Liver (tissue), 9 donors: ENCODE measurements around the gene ZNF80. TPM values are rescaled to one million over a fixed set of nuclear protein-coding genes. Genes with fewer than 3 reads are reported as not detected.

Experiments used
- DNase-seq: peaks from one replicate; pipeline ENCODE4 v3.0.0-alpha.2; 2017; ENCODE audit warnings: low spot score
- H3K27ac ChIP-seq, 2 donors: one replicate each; pipeline ENCODE4 v1.7.0; 2013; ENCODE audit warnings: inconsistent platforms in 2 of 2, low read length in 2 of 2, control low read depth in 1 of 2, low read depth in 1 of 2, mild to moderate bottlenecking in 1 of 2
- H3K27me3 ChIP-seq, 4 donors: one replicate each; pipeline versions ENCODE4 v1.6.1 to v1.7.0; 2013; ENCODE audit warnings: low read length in 3 of 4, inconsistent platforms in 1 of 4, mild to moderate bottlenecking in 1 of 4, moderate library complexity in 1 of 4; ENCODE audit not compliant: control insufficient read depth in 4 of 4, insufficient read depth in 4 of 4
- H3K36me3 ChIP-seq, 4 donors: one replicate each; pipeline versions ENCODE4 v1.6.1 to v1.7.0; 2013; ENCODE audit warnings: low read length in 3 of 4, mild to moderate bottlenecking in 3 of 4, low read depth in 1 of 4, moderate library complexity in 1 of 4; ENCODE audit not compliant: control insufficient read depth in 4 of 4, insufficient read depth in 3 of 4
- H3K4me1 ChIP-seq, 4 donors: one replicate each; pipeline versions ENCODE4 v1.6.1 to v1.7.0; 2013; ENCODE audit warnings: low read length in 3 of 4, mild to moderate bottlenecking in 3 of 4, moderate library complexity in 1 of 4; ENCODE audit not compliant: control insufficient read depth in 4 of 4, insufficient read depth in 4 of 4
- H3K4me3 ChIP-seq, 3 donors: one replicate each; pipeline versions ENCODE4 v1.6.1 to v1.7.0; 2013; ENCODE audit warnings: low read length in 3 of 3, control low read depth in 1 of 3, low read depth in 1 of 3, mild to moderate bottlenecking in 1 of 3
- H3K9ac ChIP-seq, 2 donors: one replicate each; pipeline ENCODE4 v1.7.0; 2013; ENCODE audit warnings: low read length in 2 of 2, mild to moderate bottlenecking in 2 of 2, moderate library complexity in 2 of 2, control low read depth in 1 of 2, low read depth in 1 of 2
- H3K9me3 ChIP-seq, 4 donors: one replicate each; pipeline versions ENCODE4 v1.6.1 to v1.7.0; 2013; ENCODE audit warnings: low read length in 3 of 4; ENCODE audit not compliant: control insufficient read depth in 4 of 4
- FOXA1 ChIP-seq: IDR thresholded peaks from 2 replicates; pipeline ENCODE4 v1.6.1; 2016; ENCODE audit warnings: antibody characterized with exemption
- GABPA ChIP-seq, 2 donors: IDR thresholded peaks in 1 of 2; conservative IDR thresholded peaks in 1 of 2; 2 replicates each; pipeline ENCODE4 v1.6.1; 2016; ENCODE audit warnings: antibody characterized with exemption in 2 of 2, mild to moderate bottlenecking in 1 of 2, moderate library complexity in 1 of 2
- HNF4G ChIP-seq: IDR thresholded peaks from 2 replicates; pipeline ENCODE4 v1.6.1; 2016; ENCODE audit warnings: antibody characterized with exemption
- JUND ChIP-seq, 2 donors: IDR thresholded peaks; 2 replicates each; pipeline ENCODE4 v1.6.1; 2016; ENCODE audit warnings: antibody characterized with exemption in 2 of 2
- MAX ChIP-seq: IDR thresholded peaks from 2 replicates; pipeline ENCODE4 v1.6.1; 2016; ENCODE audit warnings: antibody characterized with exemption
- RXRA ChIP-seq, 2 donors: IDR thresholded peaks; 2 replicates each; pipeline ENCODE4 v1.6.1; 2017 to 2018; ENCODE audit warnings: antibody characterized with exemption in 2 of 2, mild to moderate bottlenecking in 1 of 2
- TAF1 ChIP-seq: conservative IDR thresholded peaks from 2 replicates; pipeline ENCODE4 v1.6.1; 2016; ENCODE audit warnings: antibody characterized with exemption, mild to moderate bottlenecking
- YY1 ChIP-seq: IDR thresholded peaks from 2 replicates; pipeline ENCODE4 v1.6.1; 2016; ENCODE audit warnings: antibody characterized with exemption, mild to moderate bottlenecking
- ZBTB33 ChIP-seq: IDR thresholded peaks from 2 replicates; pipeline ENCODE4 v1.6.1; 2016; ENCODE audit warnings: antibody characterized with exemption
- WGBS: extraction: QIAGEN DNeasy Blood & Tissue Kit; methylation state at CpG from one replicate; pipeline ENCODE4 v1.1.7; 2013; 5-methylcytosine and 5-hydroxymethylcytosine counted together
- polyA plus RNA-seq, 2 donors: library from polyadenylated mRNA; stranded (reverse) in 1 of 2; unstranded in 1 of 2; fragments of 200-250 nt in 1 of 2; fragments of >200 nt in 1 of 2; fragmentation: Nextera tagmentation in 1 of 2; extraction: Ambion mirVana in 1 of 2; gene quantifications; one replicate each; pipeline versions ENCODE4 v1.2.1 to v1.2.3, GENCODE V29; 2013 to 2015
- total RNA-seq, 2 donors: library from RNA; depleted of rRNA; stranded (reverse); fragments of >200 nt; gene quantifications; one replicate each; pipeline ENCODE4 v1.2.3, GENCODE V29; 2014
- TF ChIP-seq, protein P1 (sequence below): fragments of 150-350 bp; IDR thresholded peaks from 2 replicates; pipeline ENCODE4 v1.5.1; 2017; ENCODE audit warnings: improper control_type of control experiment, low read depth, low read length; ENCODE audit not compliant: missing input control
- donor health status: healthy.
- donor health status: healthy.
- donor health status: healthy.
- donor health status: healthy.
- donor health status: healthy.

Gene ZNF80
- total and polyA plus RNA-seq, 4 donors, result 0.06 TPM; not detected in 3

- 81% methylated on average over 5 of the region's 5 CpGs for WGBS
Observed at GRCh38 chr3:114216186-114216970, 21.0 kb downstream of the ZNF80 start.

DNA sequence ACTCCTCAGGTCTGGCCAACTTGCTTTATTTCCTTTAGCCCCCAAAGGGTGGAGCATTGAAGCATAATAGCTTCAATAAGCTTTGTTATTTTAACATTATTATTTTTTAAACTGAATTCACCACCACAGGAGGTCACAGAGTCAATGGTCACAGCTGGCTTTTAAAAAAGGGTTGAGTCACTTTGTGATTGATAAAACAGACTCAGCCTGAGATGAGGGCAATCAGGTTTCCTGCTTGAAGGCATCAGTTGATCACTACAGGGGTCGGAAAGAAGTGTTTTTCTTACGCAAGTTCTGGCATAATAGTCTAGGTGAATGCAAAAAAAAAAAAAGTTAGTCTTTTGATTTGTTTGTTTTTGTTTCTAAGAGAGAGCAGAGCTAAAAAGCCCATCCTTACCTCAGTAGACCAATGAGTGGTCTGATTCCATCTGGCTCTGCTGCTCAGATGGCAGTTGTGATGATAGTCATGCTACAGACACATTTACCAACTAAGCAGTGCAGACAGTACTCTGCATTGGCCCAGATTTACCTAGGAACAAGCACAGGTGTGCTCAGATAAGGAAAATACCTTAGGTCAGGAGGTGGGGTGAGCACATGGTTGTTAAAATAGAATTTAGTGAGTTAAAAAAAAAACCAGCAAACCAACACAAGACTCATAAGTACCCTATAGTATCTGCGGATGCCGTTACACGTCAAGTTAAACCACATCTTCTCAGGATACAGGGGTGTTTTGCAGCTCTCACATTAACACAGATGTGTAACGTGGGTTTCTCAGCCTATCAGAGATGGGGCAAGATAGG, 22.6 kb downstream of the ZNF80 start:
- peak overlapping the region; percentile 39 to 46 for H3K27ac ChIP-seq
- 61% methylated on average over 6 of the region's 6 CpGs for WGBS
- no peaks in the 10 kb centered on the region for H3K36me3 ChIP-seq
- no peaks in the 10 kb centered on the region for H3K4me1 ChIP-seq
- TF ChIP-seq TAF1, result no peak
- no peak for TF ChIP-seq HNF4G
- TF ChIP-seq, protein P1, sequence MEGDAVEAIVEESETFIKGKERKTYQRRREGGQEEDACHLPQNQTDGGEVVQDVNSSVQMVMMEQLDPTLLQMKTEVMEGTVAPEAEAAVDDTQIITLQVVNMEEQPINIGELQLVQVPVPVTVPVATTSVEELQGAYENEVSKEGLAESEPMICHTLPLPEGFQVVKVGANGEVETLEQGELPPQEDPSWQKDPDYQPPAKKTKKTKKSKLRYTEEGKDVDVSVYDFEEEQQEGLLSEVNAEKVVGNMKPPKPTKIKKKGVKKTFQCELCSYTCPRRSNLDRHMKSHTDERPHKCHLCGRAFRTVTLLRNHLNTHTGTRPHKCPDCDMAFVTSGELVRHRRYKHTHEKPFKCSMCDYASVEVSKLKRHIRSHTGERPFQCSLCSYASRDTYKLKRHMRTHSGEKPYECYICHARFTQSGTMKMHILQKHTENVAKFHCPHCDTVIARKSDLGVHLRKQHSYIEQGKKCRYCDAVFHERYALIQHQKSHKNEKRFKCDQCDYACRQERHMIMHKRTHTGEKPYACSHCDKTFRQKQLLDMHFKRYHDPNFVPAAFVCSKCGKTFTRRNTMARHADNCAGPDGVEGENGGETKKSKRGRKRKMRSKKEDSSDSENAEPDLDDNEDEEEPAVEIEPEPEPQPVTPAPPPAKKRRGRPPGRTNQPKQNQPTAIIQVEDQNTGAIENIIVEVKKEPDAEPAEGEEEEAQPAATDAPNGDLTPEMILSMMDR, result no peak
- TF ChIP-seq GABPA (IDR thresholded peaks at IDR 0.05 in 1 of 2, conservative IDR thresholded peaks at IDR 0.05 in 1 of 2), result no peak
- no peak for TF ChIP-seq JUND (IDR thresholded peaks at IDR 0.05)
- TF ChIP-seq FOXA1, result no peak
- no peak for TF ChIP-seq RXRA (IDR thresholded peaks at IDR 0.05)
- no peak for TF ChIP-seq ZBTB33
- TF ChIP-seq YY1, result no peak
- no peak overlapping the region for H3K4me3 ChIP-seq
- DNase-seq, result no peak
- H3K27me3 ChIP-seq, result no peaks in the 10 kb centered on the region
- H3K9ac ChIP-seq, result peak overlapping the region in 1 of 2 donors; percentile 43
- H3K9me3 ChIP-seq, result no peaks in the 10 kb centered on the region

More at GRCh38 chr3:114216186-114216970, 21.0 kb downstream of the ZNF80 start:
- no peak for DNase-seq
- Histone ChIP-seq H3K4me1 (no peaks in the 10 kb centered on the region), H3K9me3 (no peaks in the 10 kb centered on the region), H3K27me3 (no peaks in the 10 kb centered on the region), H3K36me3 (no peaks in the 10 kb centered on the region), H3K9ac (no peak overlapping the region), H3K4me3 (no peak overlapping the region), H3K27ac (no peak overlapping the region)
- TF ChIP-seq YY1 (no peak), MAX (no peak)
